GM13976 (cell line): Measurements from ENCODE around the gene ARHGAP26.

ENCODE experiments used
- DNase-seq: peaks from one replicate; pipeline ENCODE4 v3.0.0; 2012; ENCODE audit warnings: low spot score
- CTCF ChIP-seq: IDR thresholded peaks from 2 replicates; pipeline ENCODE4 v1.5.1; 2012; ENCODE audit warnings: borderline replicate concordance, mild to moderate bottlenecking; ENCODE audit not compliant: insufficient read depth; ENCODE audit errors: extremely low read depth, missing control alignments, control extremely low read depth
- in situ Hi-C: fragments of 300-500 bp; cut with MboI; formaldehyde crosslinking; loops from one replicate; pipeline ENCODE4 v1.12.0; 2022; ENCODE audit warnings: low sequenced_read_pairs, mixed read lengths, inconsistent platforms; ENCODE audit not compliant: unreplicated experiment

The ARHGAP26 gene

GRCh38 chr5:143101121-143101520 is 330.9 kb downstream of the ARHGAP26 start:
- peak; percentile 65 for DNase-seq
- in situ Hi-C loops, result no loop called here
- no peak for TF ChIP-seq CTCF

GRCh38 chr5:143101725-143102386 is 331.7 kb downstream of the ARHGAP26 start:
- in situ Hi-C loops, result no loop called here
- no peak for TF ChIP-seq CTCF
- no peak for DNase-seq

GRCh38 chr5:143102411-143102810 is 332.2 kb downstream of the ARHGAP26 start:
- DNase-seq, result no peak
- in situ Hi-C loops, result no loop called here
- TF ChIP-seq CTCF, result no peak

- in situ Hi-C loops, result no loop called here
- TF ChIP-seq CTCF, result no peak
- DNase-seq, result no peak
Measured at GRCh38 chr5:143105216-143105905, 335.2 kb downstream of the ARHGAP26 start.

- TF ChIP-seq CTCF, result no peak
- in situ Hi-C loops, result no loop called here
- DNase-seq, result no peak
Measured at GRCh38 chr5:143106174-143106573, 336.0 kb downstream of the ARHGAP26 start.

- no peak for DNase-seq
- in situ Hi-C loops, result no loop called here
Measured at GRCh38 chr5:143108498-143109128, 338.4 kb downstream of the ARHGAP26 start.

More at GRCh38 chr5:143108498-143109128, 338.4 kb downstream of the ARHGAP26 start:
- TF ChIP-seq CTCF, result no peak
